Measurements from ENCODE around the gene PSME4. TPM values are rescaled to one million over a fixed set of nuclear protein-coding genes. Genes with fewer than 3 reads are reported as not detected.

PSME4 gene
- total and polyA plus RNA-seq, 3 donors from 2014 or later: 104 to 144 (median 142) TPM

- no peaks in the 10 kb centered on the region for H3K4me1 ChIP-seq
- DNase-seq: no peak
- 70 to 73% methylated on average over 3 of the region's 3 CpGs for WGBS, 2 donors
- no peaks in the 10 kb centered on the region for H3K9me3 ChIP-seq
- H3K4me3 ChIP-seq: no peak overlapping the region
- intact Hi-C loops (cut with DNase I; ENCODE audit: low total_unique reads): no loop called here
- H3K27me3 ChIP-seq: no peaks in the 10 kb centered on the region
- H3K36me3 ChIP-seq (ENCODE audit: low read depth, missing control alignments): no peaks in the 10 kb centered on the region
- H3K27ac ChIP-seq: no peak overlapping the region
- TF ChIP-seq, protein P1, sequence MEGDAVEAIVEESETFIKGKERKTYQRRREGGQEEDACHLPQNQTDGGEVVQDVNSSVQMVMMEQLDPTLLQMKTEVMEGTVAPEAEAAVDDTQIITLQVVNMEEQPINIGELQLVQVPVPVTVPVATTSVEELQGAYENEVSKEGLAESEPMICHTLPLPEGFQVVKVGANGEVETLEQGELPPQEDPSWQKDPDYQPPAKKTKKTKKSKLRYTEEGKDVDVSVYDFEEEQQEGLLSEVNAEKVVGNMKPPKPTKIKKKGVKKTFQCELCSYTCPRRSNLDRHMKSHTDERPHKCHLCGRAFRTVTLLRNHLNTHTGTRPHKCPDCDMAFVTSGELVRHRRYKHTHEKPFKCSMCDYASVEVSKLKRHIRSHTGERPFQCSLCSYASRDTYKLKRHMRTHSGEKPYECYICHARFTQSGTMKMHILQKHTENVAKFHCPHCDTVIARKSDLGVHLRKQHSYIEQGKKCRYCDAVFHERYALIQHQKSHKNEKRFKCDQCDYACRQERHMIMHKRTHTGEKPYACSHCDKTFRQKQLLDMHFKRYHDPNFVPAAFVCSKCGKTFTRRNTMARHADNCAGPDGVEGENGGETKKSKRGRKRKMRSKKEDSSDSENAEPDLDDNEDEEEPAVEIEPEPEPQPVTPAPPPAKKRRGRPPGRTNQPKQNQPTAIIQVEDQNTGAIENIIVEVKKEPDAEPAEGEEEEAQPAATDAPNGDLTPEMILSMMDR (IDR thresholded peaks at IDR 0.05): no peak
- no peak for TF ChIP-seq POLR2A (IDR thresholded peaks at IDR 0.05)
Observed at GRCh38 chr2:53913721-53914120, 57.1 kb downstream of the PSME4 start.

DNA sequence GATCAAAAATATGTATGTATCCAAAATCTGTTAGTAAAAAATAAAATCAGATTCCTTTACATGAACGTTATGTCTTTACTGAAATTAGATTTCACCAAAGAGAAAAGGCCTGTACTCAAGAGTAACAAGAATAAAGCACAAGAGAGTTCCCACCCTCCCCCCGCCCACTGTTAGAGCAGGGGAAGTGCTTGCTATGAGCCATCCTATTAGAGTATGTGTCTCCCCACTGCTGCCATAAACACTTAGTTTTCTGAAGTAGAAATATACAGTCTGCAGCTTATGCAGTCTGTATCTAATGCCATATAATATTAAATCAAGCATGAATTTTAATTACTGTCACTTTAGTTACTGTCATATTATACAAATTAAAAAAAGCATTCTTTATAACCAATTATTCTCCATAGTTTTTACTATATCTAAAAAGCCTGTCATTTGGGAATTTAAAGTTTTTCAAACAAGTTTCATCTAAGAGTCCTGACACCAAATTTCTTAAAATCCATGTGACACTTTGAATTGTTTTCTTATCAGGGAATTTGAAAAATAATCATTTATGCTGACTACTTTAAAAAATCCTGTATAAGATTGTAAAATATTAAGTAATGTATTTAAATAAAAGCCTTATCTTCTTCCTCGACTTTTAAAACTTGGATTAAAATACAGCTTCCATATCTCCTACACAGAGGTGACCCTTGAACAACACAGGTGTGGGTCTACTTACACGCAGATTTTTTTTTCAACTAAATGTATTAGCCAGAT, 59.2 kb downstream of the PSME4 start:
- H3K27me3 ChIP-seq: no peaks in the 10 kb centered on the region
- H3K36me3 ChIP-seq (ENCODE audit: low read depth, missing control alignments): no peaks in the 10 kb centered on the region
- intact Hi-C loops (cut with DNase I; ENCODE audit: low total_unique reads): no loop called here
- TF ChIP-seq, protein P1 (IDR thresholded peaks at IDR 0.05): no peak
- no peak for TF ChIP-seq POLR2A (IDR thresholded peaks at IDR 0.05)
- WGBS, 2 donors: 79 to 80% methylated on average over 4 of the region's 4 CpGs
- no peak overlapping the region for H3K4me3 ChIP-seq
- H3K9me3 ChIP-seq: no peaks in the 10 kb centered on the region
- no peak for DNase-seq
- no peak overlapping the region for H3K27ac ChIP-seq
- H3K4me1 ChIP-seq: no peaks in the 10 kb centered on the region

DNA sequence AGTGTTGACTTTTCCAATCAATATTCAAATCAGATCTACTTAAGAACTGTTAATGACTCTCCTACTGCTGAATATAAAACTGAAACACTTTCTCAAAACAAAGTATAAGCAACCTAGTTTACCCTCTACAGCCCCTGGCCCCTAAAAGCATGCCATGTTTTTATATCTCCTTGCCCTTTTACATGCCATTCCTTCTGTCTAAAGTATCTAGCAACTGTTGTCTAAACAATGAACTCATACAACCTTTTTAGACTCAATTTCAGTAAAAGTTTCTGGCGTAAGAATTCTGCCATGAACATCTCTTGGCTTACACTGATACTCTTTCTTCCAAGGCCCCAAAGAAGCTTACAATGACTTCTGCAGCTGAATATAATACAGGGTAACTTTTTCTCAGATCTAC, 63.2 kb downstream of the PSME4 start:
- Histone ChIP-seq H3K36me3 (ENCODE audit: low read depth, missing control alignments) (no peaks in the 10 kb centered on the region), H3K27me3 (no peaks in the 10 kb centered on the region), H3K4me1 (no peaks in the 10 kb centered on the region), H3K9me3 (no peaks in the 10 kb centered on the region), H3K4me3 (no peak overlapping the region), H3K27ac (no peak overlapping the region)
- DNase-seq: no peak
- intact Hi-C loops (cut with DNase I; ENCODE audit: low total_unique reads): no loop called here
- 83 to 86% methylated on average over 1 of the region's 1 CpG for WGBS, 2 donors
- TF ChIP-seq POLR2A (IDR thresholded peaks at IDR 0.05): no peak
- TF ChIP-seq, protein P1 (IDR thresholded peaks at IDR 0.05): no peak

- no peak for DNase-seq
- Histone ChIP-seq H3K27ac (no peak overlapping the region), H3K9me3 (no peaks in the 10 kb centered on the region), H3K27me3 (no peaks in the 10 kb centered on the region), H3K4me3 (no peak overlapping the region), H3K36me3 (ENCODE audit: low read depth, missing control alignments) (no peaks in the 10 kb centered on the region), H3K4me1 (no peaks in the 10 kb centered on the region)
- 83 to 89% methylated on average over 9 of the region's 9 CpGs for whole genome bisulfite sequencing, 2 donors
- TF ChIP-seq, protein P1 (IDR thresholded peaks at IDR 0.05): no peak
- TF ChIP-seq POLR2A (IDR thresholded peaks at IDR 0.05): no peak
- intact Hi-C loops (cut with DNase I; ENCODE audit: low total_unique reads): no loop called here
Observed at GRCh38 chr2:53905396-53905795, 65.4 kb downstream of the PSME4 start.

DNA sequence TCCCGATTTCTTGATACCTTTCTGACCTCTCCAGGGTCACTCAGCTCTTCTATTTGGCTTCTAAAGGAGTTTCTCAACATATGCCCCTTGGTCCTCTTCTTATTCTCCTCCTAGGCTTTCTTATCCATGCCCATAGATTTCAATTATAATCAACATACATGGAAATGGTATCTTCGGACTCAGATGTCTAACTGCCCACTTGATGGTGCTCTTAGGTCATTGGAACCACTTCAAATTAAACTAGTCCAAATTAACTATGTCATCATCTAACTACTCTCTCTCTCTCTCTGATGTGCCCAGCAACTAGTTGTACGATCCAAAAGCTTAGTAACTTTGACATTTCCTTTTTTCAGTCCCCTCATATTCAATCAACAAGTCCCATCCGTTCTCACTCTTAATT, 67.8 kb downstream of the PSME4 start:
- 71 to 74% methylated on average over 4 of the region's 4 CpGs for WGBS, 2 donors
- Histone ChIP-seq H3K4me1 (no peaks in the 10 kb centered on the region), H3K4me3 (no peak overlapping the region), H3K9me3 (no peaks in the 10 kb centered on the region), H3K27ac (no peak overlapping the region), H3K27me3 (no peaks in the 10 kb centered on the region), H3K36me3 (ENCODE audit: low read depth, missing control alignments) (no peaks in the 10 kb centered on the region)
- no peak for DNase-seq
- intact Hi-C loops (cut with DNase I; ENCODE audit: low total_unique reads): no loop called here
- no peak for TF ChIP-seq POLR2A (IDR thresholded peaks at IDR 0.05)
- TF ChIP-seq, protein P1 (IDR thresholded peaks at IDR 0.05): no peak

Data from testis (tissue), 3 donors.